ENCODE results near the gene CSGALNACT2.
"Not testable (repeated sequence)": the region's sequence is repeated elsewhere in the genome, so short reads cannot be mapped to it uniquely, and the experiment has no call there.

The CSGALNACT2 gene

DNA sequence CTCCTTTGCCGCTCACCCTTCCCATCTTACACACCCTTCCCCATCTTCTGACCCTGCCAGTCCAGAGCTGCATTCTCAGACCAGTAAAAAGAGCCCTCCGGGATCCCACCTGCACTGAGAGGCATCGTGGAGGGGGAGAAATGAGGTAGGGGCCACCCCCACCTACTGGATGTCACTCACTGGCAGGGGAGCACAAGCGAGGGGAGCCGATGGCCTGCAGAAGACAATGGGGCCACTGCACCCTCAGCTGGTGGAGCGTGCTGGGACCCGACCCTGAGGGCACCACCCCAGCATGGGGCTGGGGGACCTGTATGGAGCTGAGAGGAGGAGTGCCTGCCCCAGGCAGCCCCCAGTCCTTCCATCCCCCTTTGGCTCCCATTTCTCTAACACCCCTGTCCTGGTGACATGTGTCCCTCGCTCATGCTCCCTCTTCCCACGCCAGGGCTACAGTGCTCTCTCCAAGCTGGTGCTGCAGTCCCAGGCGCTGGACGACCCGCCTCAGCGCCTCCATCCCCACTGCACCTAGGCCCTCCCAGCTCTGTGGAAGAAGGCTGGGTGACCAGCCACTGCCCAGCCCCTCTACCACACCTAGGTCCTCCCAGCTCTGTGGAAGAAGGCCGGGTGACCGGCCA is 78.8 kb downstream of the CSGALNACT2 start:
- DNase-seq (ENCODE audit: low read depth): no peak

DNA sequence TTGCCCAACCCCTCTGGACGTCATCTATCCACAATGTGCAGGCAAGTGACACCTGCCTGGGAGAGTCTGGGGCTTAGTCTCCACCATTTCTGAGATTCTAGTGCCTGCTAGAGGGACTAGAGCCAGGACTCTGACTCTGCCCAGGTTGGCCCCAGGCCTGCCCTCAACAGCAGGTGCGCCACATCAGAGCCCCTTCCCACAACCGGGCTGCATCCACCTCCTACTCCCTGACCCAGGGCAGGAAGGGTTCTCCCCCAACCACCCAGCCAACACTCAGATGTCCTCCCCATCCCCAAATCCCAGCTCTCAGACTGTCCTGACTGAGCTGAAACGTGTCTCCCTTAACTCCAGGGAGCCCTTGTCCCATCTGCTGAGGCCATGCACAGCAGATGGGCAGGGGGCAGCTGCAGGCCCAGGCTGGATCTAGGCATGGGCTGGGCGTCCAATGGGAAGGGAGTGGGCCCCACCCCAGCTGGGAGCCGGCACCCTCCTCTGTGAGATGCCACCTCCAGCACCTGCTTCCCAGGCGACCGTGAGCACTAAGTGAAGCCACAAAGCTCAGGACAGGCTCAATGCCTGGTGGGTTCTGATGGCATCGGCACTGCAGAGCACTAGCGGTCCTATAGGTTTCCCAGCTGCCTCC is 79.4 kb downstream of the CSGALNACT2 start:
- DNase-seq (ENCODE audit: low read depth): no peak

DNA sequence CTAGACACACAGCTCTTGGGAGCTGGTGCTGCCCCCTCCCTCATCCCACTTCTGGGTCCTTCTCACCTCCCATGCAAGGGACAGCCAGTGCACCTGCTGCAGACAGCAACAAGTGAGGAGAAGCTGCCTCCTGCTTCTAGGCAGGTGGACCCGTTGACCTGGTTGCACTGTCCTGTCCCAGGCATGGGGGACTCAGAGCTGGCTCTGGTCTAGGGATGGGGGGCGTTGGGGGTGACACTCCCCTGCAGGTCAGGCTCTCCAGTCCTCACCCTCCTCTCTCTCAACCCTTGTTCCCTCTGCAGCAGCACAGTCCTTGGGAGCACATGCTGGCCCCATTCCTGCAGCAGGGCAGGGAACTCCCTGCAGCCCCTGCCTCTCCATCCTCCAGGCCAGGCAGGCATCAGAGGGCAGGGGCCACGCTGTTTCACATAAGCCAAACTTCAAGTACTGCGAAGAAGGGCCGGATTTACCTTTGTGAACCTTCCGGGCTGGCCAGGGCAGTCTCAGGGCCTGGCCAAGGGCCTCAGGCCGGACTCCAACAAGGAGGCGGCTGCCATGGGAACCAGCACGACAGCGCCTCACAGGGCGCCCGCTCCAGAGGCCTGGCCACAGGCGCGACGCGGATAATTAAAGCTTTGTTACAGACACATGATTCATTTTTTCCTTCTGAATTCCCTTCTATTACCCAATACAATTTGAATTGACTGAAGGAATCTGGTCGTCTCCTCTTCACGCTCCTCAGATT is 80.1 kb downstream of the CSGALNACT2 start:
- no peak for DNase-seq (ENCODE audit: low read depth)

DNA sequence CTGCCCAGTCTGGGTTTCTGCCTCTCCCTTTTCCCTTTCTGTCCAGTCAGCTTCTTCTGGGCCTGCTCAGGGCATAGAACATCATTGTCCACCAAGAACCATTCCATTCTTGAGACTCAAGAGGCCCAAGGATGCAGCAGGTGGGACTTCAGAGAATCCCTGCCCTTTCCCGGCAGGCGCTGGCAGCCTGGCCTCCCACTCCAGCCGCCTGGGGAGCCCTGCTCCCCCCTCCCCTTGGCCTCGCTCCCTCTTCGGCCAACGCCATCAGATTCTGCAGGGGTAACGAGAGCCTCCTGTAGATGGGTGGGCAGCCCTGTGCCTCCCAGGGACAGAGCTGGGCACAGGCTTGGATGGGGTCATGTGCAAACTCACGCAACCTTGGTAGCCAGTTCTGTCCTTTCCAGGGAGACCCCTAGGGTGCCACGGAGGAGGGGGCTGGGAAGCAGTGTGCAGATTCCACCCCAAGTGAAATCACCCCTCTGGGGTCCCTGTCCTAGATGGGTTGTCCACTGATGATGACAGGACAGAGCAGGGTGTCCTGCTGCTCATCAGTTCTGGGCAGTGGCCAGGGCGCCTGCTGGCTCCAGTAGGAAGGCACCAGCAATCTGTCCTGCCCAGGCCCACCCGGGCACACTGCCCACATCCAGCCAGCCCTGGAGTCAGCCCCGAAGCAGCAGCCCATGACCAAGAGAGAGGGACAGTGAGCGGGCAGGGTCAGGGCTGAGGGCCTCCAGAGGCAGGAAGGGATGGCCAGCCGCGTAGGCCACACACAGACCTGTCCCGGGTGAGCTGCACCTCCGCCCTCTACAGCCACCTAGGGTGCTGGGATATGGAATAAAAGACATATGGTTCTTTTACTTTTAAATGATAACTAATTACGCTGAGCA is 80.9 kb downstream of the CSGALNACT2 start:
- no peak for DNase-seq (ENCODE audit: low read depth)

DNA sequence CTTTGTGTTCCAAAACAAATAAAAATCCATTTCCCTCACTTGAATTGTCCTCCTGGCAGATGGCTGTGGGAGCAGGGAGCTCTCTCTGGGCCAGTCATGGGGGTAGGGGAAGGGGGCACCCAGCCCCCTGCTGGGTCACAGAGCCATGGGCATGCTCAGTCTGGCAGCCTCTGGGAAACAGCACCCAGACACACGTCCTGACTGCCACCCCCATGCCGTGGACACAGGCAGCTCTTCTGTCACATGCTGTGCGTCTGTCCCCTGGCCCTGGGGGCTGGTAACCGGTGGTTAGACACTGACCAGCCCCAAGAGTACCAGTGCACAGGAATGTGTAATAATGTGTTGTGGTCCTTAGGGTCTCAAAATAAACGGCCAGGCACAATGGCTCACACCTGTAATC is 81.6 kb downstream of the CSGALNACT2 start:
- DNase-seq (ENCODE audit: low read depth): no peak

DNA sequence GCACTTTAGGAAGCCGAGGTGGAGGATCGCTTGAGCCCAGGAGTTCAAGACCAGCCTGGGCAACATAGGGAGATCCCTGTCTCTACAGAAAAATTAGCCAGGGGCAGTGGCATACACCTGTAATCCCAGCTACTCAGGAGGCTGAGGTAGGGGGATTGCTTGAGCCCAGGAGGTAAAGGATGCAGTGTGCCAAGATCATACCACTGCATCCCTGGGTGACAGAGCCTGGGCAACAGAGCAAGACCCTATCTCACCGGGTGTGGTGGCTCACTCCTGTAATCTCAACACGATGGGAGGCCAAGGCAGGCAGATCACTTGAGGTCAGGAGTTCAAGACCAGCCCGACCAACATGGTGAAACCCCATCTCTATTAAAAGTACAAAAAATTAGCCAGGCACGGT is 82.0 kb downstream of the CSGALNACT2 start:
- not testable (repeated sequence) for DNase-seq (ENCODE audit: low read depth)

DNA sequence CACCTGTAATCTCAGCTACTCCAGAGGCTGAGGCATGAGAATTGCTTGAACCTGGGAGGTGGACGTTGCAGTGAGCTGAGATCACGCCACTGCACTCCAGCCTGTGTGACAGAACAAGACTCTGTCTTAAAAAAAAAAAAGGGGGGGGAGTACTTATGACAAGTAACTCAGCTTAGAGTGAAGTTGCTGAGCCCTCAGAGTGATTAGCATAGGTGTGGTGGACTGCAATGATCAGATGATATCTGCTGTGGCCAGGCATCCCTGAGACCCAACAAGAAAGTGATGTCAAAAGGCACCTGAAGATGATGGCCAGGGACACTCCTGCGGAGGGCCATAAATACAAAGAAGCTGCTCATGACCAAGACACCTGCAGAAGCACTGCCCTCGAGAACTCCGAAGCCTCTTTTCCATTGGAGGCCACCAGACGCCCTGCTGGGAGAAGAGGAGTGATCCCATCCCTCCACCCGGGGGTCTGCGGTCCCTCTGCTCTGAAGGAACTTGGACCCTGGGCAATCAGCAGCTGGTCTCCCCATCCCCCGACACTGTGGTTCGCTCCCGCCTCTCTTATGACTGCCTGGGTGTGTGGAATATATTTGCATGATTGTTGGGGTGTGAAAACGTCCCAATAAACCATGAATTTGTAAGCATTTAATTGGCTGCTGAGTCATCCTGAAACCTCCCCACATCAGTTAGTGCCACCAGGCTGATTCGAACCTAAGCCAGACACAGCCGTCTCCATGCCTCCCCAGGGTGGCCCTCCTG is 82.6 kb downstream of the CSGALNACT2 start:
- DNase-seq (ENCODE audit: low read depth): no peak

DNA sequence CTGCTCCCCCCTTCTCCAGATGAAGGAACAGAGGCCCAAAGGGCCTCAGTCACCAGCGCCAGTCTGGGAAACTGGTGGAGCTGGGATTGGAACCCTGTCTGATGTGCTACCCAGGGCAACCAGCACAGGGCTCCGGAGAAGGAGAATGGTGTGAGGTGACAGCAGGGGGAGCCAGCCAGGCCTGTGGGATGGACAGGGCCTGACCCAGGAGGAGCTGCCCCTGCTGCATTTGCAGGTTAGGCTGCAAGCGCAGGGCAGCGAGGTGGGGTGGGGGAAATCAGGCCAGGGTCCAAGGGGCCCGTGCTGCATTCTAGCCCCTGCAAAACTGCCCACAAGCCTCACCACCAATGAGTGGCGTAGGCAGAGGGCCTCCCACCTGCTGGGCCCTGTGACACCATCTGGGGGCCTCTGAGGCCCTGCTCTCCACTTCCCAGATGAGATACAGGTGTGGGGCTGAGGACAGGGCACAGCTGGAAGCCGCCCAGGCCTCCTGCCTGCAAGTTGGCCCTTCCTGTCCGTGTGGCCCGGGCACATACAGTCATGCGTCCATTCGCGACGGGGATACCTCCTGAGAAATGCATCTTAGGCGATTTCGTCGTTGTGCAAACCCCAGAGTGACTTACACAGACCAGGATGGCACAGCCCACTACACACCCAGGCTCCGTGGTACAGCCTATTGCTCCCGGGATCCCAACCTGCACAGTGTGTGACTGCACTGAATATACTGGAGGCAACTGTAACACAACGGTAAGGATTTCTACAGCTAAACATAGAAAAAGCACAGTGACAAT is 83.4 kb downstream of the CSGALNACT2 start:
- no peak for DNase-seq (ENCODE audit: low read depth)

DNA sequence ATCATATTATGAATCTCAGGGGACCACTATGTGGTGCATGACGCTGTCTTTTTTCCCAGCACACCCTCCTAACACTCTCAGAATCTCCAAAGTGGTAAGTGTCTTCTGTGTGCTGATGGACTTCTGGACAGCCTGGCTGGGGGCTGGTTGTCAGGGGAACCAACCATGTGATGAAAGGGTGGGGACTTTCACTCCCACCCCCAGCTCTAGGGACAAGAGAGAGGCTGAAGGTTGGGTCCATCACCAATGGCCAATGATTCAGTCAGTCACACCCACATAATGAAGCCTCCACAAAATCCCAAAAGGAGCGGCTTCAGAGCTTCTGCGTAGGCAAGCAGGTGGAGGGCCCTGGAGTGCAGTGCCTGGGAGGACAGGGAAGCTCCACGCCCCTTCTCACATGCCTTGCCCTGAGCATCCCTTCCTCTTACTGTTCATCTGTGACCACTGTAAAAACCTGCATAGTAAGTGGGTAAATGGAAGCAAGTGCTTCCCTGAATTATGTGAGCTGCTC is 84.0 kb downstream of the CSGALNACT2 start:
- no peak for DNase-seq (ENCODE audit: low read depth)

DNA sequence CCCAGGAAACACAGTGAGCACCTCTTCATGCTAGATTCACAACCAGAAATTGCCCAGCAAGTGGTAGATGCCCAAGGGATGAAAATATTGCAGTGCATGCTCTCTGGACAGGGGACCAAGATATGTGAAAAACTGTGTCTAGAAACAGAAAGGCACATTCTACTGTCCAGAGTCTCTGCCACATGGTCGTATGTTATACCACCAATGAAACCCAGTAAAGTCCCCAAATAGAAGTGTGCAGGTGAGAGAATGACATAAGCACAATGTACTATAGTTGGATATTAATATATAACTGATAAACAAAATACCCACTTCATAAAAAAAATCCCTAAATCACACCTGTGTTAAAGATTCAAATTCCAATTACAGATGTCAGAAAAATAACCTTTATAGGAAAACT is 84.8 kb downstream of the CSGALNACT2 start:
- no peak for DNase-seq (ENCODE audit: low read depth)

DNA sequence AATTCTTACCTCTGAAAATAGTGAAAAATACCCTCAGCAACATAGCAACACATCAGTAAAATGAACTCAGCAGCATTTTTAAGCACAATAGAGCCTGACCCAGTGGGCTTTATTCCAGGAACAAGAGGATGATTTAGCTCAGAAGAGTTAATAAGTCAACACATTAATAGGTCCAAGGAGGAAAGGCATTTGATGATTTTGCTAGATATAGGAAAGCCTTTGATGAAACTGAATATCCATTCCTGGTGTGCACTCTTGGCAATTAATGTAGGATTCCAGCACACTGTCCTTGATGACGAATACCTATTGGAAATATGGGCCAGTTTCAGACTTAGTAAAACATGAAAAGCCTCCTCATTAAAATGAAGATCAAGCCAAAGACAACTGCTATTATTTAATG is 86.1 kb downstream of the CSGALNACT2 start:
- DNase-seq (ENCODE audit: low read depth): no peak

DNA sequence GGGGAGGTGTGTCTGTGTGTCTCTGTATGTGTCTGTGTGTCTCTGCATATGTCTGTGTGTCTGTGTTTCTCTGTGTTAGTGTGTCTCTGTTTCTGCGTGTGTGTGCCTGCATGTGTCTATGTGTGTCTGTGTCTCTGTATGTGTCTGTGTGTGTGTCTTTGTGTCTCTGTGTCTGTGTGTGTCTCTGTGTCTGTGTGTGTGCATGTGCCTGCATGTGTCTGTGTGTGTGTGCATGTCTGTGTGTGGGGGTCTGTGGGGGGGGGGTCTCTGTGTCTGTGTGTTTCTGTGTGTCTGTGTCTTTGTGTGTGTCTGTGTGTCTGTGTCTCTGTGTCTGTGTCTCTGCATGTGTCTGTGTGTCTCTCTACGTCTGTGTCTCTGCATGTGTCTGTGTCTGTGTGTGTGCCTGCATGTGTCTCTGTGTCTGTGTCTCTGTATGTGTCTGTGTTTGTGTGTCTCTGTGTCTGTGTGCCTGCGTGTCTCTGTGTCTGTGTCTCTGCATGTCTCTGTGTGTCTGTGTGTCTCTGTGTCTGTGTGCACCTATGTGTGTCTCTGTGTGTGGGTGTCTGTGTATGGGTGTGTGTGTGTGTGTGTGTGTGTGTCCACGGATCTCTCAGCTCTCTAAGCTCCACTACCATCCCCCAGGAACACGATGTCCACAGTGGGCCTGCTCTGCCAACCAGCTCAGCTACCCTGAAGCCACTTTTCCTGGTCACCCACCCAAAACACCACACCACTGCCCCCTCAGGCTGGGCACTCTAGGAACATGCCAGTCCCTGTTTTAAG is 87.0 kb downstream of the CSGALNACT2 start:
- no peak for DNase-seq (ENCODE audit: low read depth)

DNA sequence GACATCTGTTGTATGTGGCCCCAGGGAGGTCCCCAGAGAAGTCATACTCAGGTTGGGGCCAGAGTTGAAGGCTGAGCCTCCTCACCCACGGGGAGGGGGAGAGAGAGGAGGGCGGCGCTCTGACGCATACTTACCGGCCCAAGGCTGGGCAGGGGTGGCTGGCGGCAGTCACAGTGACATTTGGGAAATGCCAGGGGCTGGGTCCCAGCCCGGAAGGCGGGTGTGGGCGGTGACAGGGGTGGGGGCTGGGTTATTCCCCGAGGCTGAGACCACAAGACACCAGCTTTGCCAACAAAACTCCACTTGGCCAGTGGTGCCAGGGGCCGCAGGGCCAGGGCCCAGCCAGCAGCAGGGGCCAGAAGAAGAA is 87.5 kb downstream of the CSGALNACT2 start:
- no peak for DNase-seq (ENCODE audit: low read depth)

DNA sequence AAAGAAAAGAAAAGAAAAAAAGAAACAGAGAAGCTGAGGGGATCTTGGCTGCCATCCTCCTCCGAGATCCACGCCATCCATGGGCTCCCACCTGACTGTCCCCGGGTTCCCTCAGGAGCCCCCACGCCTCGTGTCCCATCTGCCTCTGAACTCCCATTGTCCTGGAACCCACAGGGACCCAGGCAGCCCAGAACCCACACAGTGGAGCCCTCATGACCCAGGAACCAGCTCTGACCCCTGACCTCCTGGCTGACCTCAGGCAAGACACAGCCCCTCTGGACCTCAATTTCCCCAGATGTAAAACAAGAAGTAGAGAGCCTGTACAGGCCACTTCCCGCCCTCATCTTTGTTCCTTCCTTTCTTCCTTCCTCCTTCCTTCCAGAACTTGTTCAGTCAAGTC is 88.2 kb downstream of the CSGALNACT2 start:
- DNase-seq (ENCODE audit: low read depth): no peak

DNA sequence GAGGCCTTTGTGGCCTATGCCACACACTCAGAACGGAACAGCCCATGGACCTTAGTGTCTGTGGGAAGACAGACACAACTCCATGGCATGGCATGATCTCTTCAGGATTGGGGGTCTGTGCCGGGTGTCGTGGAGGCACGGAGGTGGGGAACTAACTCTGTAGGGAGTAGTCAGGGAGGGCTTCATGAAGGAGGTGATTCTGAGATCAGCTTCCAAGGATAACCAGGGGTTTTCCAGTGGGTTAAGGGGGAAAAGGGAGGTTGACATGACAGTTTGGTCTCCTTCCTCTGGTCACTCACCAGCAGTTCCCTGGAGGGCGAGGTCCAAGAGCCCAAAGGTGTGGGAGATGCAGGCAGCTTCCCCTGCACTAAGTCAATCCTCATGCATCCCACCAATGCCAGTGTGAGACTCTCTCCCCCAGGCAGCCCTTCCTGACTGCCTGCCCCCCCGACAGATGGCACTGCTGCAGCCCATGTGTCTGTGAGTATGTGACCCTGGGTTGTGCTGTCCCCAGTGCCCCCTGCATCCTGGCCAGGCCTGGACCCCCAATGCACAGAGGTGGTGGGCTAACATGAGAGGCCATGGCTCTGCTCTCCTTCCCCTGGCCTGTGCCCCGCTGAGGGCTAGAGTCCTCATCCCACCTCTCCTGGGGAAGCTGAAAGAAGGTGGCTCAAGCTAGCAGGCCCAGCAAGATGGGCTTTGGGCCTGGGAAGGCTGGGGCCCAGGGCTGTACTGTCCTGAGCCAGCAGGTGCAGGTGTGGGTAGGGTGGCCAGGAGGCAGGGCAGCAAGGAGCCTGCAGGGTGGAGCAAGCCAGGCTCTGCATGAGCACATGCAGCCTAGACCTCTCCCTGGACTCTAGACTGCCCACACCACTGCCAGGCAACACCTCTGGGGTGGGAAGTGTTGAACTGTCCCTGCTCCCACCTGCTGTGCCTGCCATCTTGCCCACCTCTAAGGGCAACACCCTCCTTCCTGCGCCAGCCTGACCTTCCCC is 88.9 kb downstream of the CSGALNACT2 start:
- DNase-seq (ENCODE audit: low read depth): no peak

DNA sequence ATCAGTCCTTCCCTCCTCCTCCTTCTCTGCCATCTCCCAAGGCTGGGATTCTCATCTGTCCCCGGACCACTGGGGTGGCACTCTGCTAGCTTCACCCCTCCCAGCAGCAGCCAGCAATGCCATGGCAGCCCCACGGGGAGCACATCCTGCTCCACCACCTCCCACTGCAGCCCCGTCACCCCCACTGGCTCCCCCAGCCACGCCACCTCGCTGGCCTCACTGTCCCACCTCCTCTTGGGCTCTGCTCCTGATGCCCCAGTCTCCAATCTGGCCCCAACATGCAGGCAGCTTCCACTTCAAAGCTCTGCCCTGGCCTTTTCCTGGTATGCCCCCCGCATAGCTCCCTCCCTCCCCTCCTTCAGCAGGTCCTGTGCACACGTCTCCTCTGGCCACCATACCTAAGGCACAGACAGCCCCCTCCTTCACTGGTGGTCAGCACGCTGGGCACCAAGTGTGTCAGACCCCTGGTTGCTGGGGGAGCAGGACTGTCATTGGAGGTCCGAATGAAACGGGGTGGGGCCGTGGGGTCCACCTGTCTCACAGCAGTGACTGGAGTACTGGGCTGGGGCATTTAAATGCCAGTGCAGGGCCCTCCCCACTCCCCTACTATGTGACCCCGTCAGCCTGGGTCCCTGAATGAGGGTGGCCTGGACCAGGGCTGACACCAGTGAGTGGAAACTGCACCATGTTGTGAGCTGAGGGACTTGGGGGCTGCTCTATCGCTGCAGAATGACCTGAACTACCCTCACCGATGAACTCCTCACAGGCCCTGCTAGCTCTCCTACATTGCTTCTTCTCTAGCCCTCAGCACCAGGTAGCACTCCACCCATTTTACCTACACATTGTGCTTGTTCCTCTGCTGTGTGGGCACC is 89.9 kb downstream of the CSGALNACT2 start:
- DNase-seq (ENCODE audit: low read depth): no peak

DNA sequence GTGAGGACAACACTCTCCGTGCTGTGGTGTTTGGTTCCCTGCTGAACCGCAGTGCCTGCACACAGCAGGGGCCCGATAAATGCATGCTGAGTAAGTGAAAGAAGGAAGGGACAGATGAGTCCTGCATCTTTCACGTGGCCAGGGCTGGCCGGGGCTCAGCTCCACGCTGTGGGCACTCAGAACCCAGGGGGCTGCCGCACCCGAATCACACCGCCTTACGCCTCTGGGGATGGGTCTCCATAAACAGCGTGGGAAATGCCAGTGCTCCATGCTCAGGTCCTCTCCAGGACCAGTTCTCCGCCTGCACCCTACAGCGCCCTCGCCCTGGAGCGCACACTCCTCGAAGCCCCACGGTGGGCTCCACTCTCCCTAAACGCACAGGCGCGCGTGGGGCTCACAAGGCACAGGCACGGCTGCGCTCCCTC is 90.5 kb downstream of the CSGALNACT2 start:
- no peak for DNase-seq (ENCODE audit: low read depth)

All from T follicular helper cell (primary cell).